ENCODE measurements around the gene PCYT2.

PCYT2 gene

DNA sequence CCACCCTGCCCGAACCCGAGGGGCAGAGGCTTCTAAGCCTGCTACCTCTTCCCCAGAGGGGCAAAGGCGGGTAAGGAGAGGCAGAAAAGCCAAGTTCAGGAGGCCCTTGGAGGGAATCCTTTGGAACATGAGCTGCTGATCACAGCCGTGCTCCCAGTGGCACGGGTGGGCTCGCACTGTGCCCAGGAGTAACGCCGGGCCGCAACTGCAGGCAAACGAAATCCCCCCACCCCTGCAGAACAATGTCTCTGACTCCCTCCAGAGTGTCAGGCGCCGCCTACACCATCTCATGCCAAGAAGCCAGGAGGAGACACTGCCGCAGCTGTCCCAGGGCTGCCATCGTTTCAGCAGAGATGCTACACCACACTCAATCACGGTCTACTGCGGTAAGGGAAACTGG, 59.8 kb downstream of the PCYT2 start:
- DNase-seq, result no peak
